ENCODE results near the gene CEP85L.

The CEP85L gene

GRCh38 chr6:118577972-118578371, 73.4 kb downstream of the CEP85L start:
- no peak for DNase-seq (ENCODE audit: low spot score)

GRCh38 chr6:118574051-118574865, 77.1 kb downstream of the CEP85L start:
- DNase-seq (ENCODE audit: low spot score): no peak

GRCh38 chr6:118571121-118571520, 80.3 kb downstream of the CEP85L start:
- DNase-seq (ENCODE audit: low spot score): no peak

- DNase-seq (ENCODE audit: low spot score): no peak
Observed at GRCh38 chr6:118569498-118569897, 81.9 kb downstream of the CEP85L start.

- no peak for DNase-seq (ENCODE audit: low spot score)
Observed at GRCh38 chr6:118567974-118568373, 83.4 kb downstream of the CEP85L start.

- peak; percentile 68 for DNase-seq (ENCODE audit: low spot score)
Observed at GRCh38 chr6:118565311-118565960, 86.0 kb downstream of the CEP85L start.

- DNase-seq (ENCODE audit: low spot score): no peak
Observed at GRCh38 chr6:118562959-118563358, 88.4 kb downstream of the CEP85L start.

GRCh38 chr6:118562248-118562647, 89.1 kb downstream of the CEP85L start:
- DNase-seq (ENCODE audit: low spot score): no peak

GRCh38 chr6:118559659-118560058, 91.7 kb downstream of the CEP85L start:
- DNase-seq (ENCODE audit: low spot score): no peak

- DNase-seq (ENCODE audit: low spot score): no peak
Observed at GRCh38 chr6:118558464-118559217, 92.8 kb downstream of the CEP85L start.

GRCh38 chr6:118554698-118555097, 96.7 kb downstream of the CEP85L start:
- no peak for DNase-seq (ENCODE audit: low spot score)

- no peak for DNase-seq (ENCODE audit: low spot score)
Observed at GRCh38 chr6:118553132-118553531, 98.3 kb downstream of the CEP85L start.

- DNase-seq (ENCODE audit: low spot score): peak; percentile 24
Observed at GRCh38 chr6:118551063-118552053, 100.0 kb downstream of the CEP85L start.

GRCh38 chr6:118548613-118549012, 102.8 kb downstream of the CEP85L start:
- DNase-seq (ENCODE audit: low spot score): no peak

- no peak for DNase-seq (ENCODE audit: low spot score)
Observed at GRCh38 chr6:118548136-118548535, 103.3 kb downstream of the CEP85L start, which contains the start of gene PLN. Gene PLN, plus strand, starts transcription at chr6:118548296. Its CDS starts 10,626 bp downstream, at chr6:118558922.

- DNase-seq (ENCODE audit: low spot score): no peak
Observed at GRCh38 chr6:118546880-118547218, 104.5 kb downstream of the CEP85L start.

- no peak for DNase-seq (ENCODE audit: low spot score)
Observed at GRCh38 chr6:118546164-118546879, 105.1 kb downstream of the CEP85L start.

GRCh38 chr6:118544105-118544504, 107.3 kb downstream of the CEP85L start:
- DNase-seq (ENCODE audit: low spot score): no peak

- no peak for DNase-seq (ENCODE audit: low spot score)
Observed at GRCh38 chr6:118542184-118542952, 109.0 kb downstream of the CEP85L start.

- no peak for DNase-seq (ENCODE audit: low spot score)
Observed at GRCh38 chr6:118537574-118537973, 113.8 kb downstream of the CEP85L start.

Measured in germinal center (tissue), 1 donor.